Testis (tissue), 2 donors: ENCODE data around the gene PGLYRP2.

Source experiments
- POLR2A ChIP-seq: fragments of 450-650 bp; IDR thresholded peaks from one replicate; pipeline ENCODE4 v1.6.1; 2017; ENCODE audit warnings: antibody characterized with exemption, mild to moderate bottlenecking, moderate library complexity
- TF ChIP-seq, protein P1 (sequence below), 3 experiments: fragments of 450-650 bp in 2 of 3; fragments of 200-600 bp in 1 of 3; sonication (generic) in 1 of 3; IDR thresholded peaks; one replicate each; pipeline ENCODE4 v1.5.1; 2016 to 2019; ENCODE audit warnings: antibody characterized with exemption in 3 of 3, mild to moderate bottlenecking in 2 of 3, moderate library complexity in 1 of 3

DNA sequence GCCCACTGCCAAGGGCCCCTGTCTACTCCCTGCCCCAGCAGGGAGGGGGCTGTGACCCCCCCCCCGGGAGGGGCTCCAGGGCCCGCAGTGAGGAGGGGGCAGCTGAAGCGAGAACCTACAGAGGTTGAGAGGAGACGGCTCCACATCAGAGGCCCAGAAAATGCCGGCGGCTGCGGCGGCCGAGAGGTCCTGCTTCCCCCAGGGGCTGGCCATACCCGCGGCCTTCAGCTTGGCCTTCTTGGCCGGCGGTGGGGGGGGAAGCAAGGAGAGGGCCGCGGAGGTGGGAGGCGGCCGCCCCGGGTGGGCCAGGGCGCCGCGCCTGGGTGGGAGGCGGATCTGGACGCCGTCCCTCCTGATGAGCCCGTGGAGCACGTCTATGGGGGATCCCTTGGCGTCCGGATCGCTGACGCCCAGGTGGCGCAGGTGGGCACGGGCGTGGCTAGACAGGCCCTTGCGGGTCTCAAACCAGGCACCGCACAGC is 51.3 kb downstream of the PGLYRP2 start:
- no peak for TF ChIP-seq POLR2A
- TF ChIP-seq, protein P1, sequence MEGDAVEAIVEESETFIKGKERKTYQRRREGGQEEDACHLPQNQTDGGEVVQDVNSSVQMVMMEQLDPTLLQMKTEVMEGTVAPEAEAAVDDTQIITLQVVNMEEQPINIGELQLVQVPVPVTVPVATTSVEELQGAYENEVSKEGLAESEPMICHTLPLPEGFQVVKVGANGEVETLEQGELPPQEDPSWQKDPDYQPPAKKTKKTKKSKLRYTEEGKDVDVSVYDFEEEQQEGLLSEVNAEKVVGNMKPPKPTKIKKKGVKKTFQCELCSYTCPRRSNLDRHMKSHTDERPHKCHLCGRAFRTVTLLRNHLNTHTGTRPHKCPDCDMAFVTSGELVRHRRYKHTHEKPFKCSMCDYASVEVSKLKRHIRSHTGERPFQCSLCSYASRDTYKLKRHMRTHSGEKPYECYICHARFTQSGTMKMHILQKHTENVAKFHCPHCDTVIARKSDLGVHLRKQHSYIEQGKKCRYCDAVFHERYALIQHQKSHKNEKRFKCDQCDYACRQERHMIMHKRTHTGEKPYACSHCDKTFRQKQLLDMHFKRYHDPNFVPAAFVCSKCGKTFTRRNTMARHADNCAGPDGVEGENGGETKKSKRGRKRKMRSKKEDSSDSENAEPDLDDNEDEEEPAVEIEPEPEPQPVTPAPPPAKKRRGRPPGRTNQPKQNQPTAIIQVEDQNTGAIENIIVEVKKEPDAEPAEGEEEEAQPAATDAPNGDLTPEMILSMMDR (IDR thresholded peaks at IDR 0.05), result no peak
